ENCODE data around the gene SH3RF1. TPM values are rescaled to one million over a fixed set of nuclear protein-coding genes. Genes with fewer than 3 reads are reported as not detected.

The SH3RF1 gene
- total and polyA plus RNA-seq, 10 of the 15 experiments (the other 5 are each of a cell fraction or from before 2014, with no cell fraction given) = 4.5 to 22.5 (median 10.4) TPM

GRCh38 chr4:169212981-169213380 is 57.8 kb downstream of the SH3RF1 start:
- Histone ChIP-seq H3K4me2 (ENCODE audit: control insufficient read depth, insufficient read depth) (no peak overlapping the region), H3K27me3 (replicated peaks in 1 of 2; ENCODE audit: control insufficient read depth in 2 of 2, insufficient read depth in 2 of 2, low read length in 1 of 2) (no peaks in the 10 kb centered on the region), H4K20me1 (ENCODE audit: control insufficient read depth, insufficient read depth) (no peaks in the 10 kb centered on the region), H2AFZ (ENCODE audit: control insufficient read depth, low read depth, low read length) (no peak overlapping the region), H3K9ac (ENCODE audit: control insufficient read depth, insufficient read depth, low read length) (no peak overlapping the region), H3K4me3 (no peak overlapping the region), H3K9me3 (replicated peaks; ENCODE audit: control insufficient read depth, insufficient read depth, low read length) (peaks cover 24% of the 10 kb centered on the region), H3K27ac (ENCODE audit: control insufficient read depth, insufficient read depth) (no peak overlapping the region), H3K36me3 (ENCODE audit: control insufficient read depth in 2 of 2, insufficient read depth in 2 of 2, low read length in 1 of 2) (0 out of 4 replicates have a peak, but pooled peaks cover 0 to 5% of the 10 kb centered on the region in 2 experiments), H3K4me1 (ENCODE audit: control insufficient read depth, insufficient read depth, low read length) (peaks cover 21% of the 10 kb centered on the region), H3K79me2 (ENCODE audit: control insufficient read depth, insufficient read depth, low read length) (peaks cover 19% of the 10 kb centered on the region)
- ChIA-PET CTCF (interaction anchor here (1.1 kb wide), 1 partner anchor 10 kb away, joined by 5 read pairs; no protein-coding TSS in a partner anchor), SMC1A (ENCODE audit: uncharacterized antibody, unreplicated experiment) (interaction anchor here (0.7 to 2.7 kb wide), 6 partner anchors 10 to 189 kb away, joined by 3 to 11 read pairs (median 4); no protein-coding TSS in a partner anchor), POLR2A (interaction anchor here (0.6 to 1.4 kb wide), 4 partner anchors 9 to 124 kb away, joined by 3 read pairs; no protein-coding TSS in a partner anchor), RAD21 (ENCODE audit: unreplicated experiment) (no interaction called here)
- DNase-seq (ENCODE audit: low read depth, low spot score) (no peak), ATAC-seq (no peak), FAIRE-seq (no peak)
- WGBS (ENCODE audit: insufficient coverage, insufficient replicate concordance, low lambda C conversion rate, missing lambda C conversion rate) = 100% methylated on average over 2 of the region's 2 CpGs
- in situ Hi-C loops (cut with MboI) = no loop called here
- TF ChIP-seq CBX5 (IDR thresholded peaks at IDR 0.05; ENCODE audit: low read depth) = 0 out of 2 replicates have a peak, but pooled peaks have one; percentile 35
- no peak for TF ChIP-seq MAX (IDR thresholded peaks at IDR 0.05; ENCODE audit: low read depth, low read length)
- intact Hi-C loops (cut with micrococcal nuclease; ENCODE audit: unreplicated experiment) = loop anchor here (5.0 kb wide), 1 partner anchor 189 kb away; no protein-coding TSS in a partner anchor
- BruUV-seq (replicated peaks) = no TSS peak

GRCh38 chr4:169210504-169211118 is 60.1 kb downstream of the SH3RF1 start:
- 0 out of 2 replicates have a peak overlapping the region, but pooled peaks have one; percentile 14 for H2AFZ ChIP-seq (ENCODE audit: control insufficient read depth, low read depth, low read length)
- no peak overlapping the region for H3K9ac ChIP-seq (ENCODE audit: control insufficient read depth, insufficient read depth, low read length)
- in situ Hi-C loops (cut with MboI) = no loop called here
- SMC1A ChIA-PET (ENCODE audit: uncharacterized antibody, unreplicated experiment) = interaction anchor here (0.6 to 3.2 kb wide), 23 partner anchors 9 to 275 kb away, joined by 3 to 22 read pairs (median 4); partner anchors contain the start of gene SH3RF1
- FAIRE-seq (peak; percentile 80), ATAC-seq (peak; percentile 96), DNase-seq (ENCODE audit: low read depth, low spot score) (peak; percentile 78)
- peaks cover 16% of the 10 kb centered on the region for H3K4me1 ChIP-seq (ENCODE audit: control insufficient read depth, insufficient read depth, low read length)
- intact Hi-C loops (cut with micrococcal nuclease; ENCODE audit: unreplicated experiment) = loop anchor here (2.0 to 5.0 kb wide), 2 partner anchors 60 to 192 kb away; partner anchors contain the start of gene SH3RF1
- CTCF ChIA-PET = interaction anchor here (1.0 to 1.3 kb wide), 3 partner anchors 21 to 100 kb away, joined by 4 to 6 read pairs (median 4); no protein-coding TSS in a partner anchor
- peak overlapping the region; percentile 29; the same call in 1 of the 2 replicates for H3K4me3 ChIP-seq
- peak overlapping the region; percentile 72 for H3K4me2 ChIP-seq (ENCODE audit: control insufficient read depth, insufficient read depth)
- peak overlapping the region; percentile 72 for H3K27ac ChIP-seq (ENCODE audit: control insufficient read depth, insufficient read depth)
- POLR2A ChIA-PET = interaction anchor here (0.7 to 1.6 kb wide), 8 partner anchors 9 to 230 kb away, joined by 3 to 7 read pairs (median 4); no protein-coding TSS in a partner anchor
- H3K79me2 ChIP-seq (ENCODE audit: control insufficient read depth, insufficient read depth, low read length) = peaks cover 14% of the 10 kb centered on the region
- BruUV-seq (replicated peaks) = no TSS peak
- no peaks in the 10 kb centered on the region for H3K36me3 ChIP-seq (ENCODE audit: control insufficient read depth in 2 of 2, insufficient read depth in 2 of 2, low read length in 1 of 2)
- peaks cover 24% of the 10 kb centered on the region for H3K9me3 ChIP-seq (replicated peaks; ENCODE audit: control insufficient read depth, insufficient read depth, low read length)
- no peaks in the 10 kb centered on the region for H3K27me3 ChIP-seq (replicated peaks in 1 of 2; ENCODE audit: control insufficient read depth in 2 of 2, insufficient read depth in 2 of 2, low read length in 1 of 2)
- 3% methylated on average over 3 of the region's 3 CpGs for WGBS (ENCODE audit: insufficient coverage, insufficient replicate concordance, low lambda C conversion rate, missing lambda C conversion rate)
- H4K20me1 ChIP-seq (ENCODE audit: control insufficient read depth, insufficient read depth) = no peaks in the 10 kb centered on the region
- RAD21 ChIA-PET (ENCODE audit: unreplicated experiment) = interaction anchor here (0.7 to 1.7 kb wide), 19 partner anchors 8 to 275 kb away, joined by 3 to 11 read pairs (median 4); partner anchors contain the start of genes CBR4 and SH3RF1
- TF ChIP-seq MXI1 (IDR thresholded peaks at IDR 0.05; ENCODE audit: low read depth, low read length) (no peak), CREM (IDR thresholded peaks at IDR 0.05; ENCODE audit: low read depth) (no peak), TCF12 (IDR thresholded peaks at IDR 0.05; ENCODE audit: low read depth, low read length) (no peak), NFIC (IDR thresholded peaks at IDR 0.05; ENCODE audit: low read depth, low read length) (peak; percentile 51), RUNX3 (IDR thresholded peaks at IDR 0.05; ENCODE audit: low read length) (peak; percentile 44; the same call in 1 of the 2 replicates), NFYB (IDR thresholded peaks at IDR 0.05; ENCODE audit: insufficient read depth, low read depth, low read length) (peak; percentile 61; the same call in 1 of the 2 replicates)
- TF ChIP-seq, protein P1, sequence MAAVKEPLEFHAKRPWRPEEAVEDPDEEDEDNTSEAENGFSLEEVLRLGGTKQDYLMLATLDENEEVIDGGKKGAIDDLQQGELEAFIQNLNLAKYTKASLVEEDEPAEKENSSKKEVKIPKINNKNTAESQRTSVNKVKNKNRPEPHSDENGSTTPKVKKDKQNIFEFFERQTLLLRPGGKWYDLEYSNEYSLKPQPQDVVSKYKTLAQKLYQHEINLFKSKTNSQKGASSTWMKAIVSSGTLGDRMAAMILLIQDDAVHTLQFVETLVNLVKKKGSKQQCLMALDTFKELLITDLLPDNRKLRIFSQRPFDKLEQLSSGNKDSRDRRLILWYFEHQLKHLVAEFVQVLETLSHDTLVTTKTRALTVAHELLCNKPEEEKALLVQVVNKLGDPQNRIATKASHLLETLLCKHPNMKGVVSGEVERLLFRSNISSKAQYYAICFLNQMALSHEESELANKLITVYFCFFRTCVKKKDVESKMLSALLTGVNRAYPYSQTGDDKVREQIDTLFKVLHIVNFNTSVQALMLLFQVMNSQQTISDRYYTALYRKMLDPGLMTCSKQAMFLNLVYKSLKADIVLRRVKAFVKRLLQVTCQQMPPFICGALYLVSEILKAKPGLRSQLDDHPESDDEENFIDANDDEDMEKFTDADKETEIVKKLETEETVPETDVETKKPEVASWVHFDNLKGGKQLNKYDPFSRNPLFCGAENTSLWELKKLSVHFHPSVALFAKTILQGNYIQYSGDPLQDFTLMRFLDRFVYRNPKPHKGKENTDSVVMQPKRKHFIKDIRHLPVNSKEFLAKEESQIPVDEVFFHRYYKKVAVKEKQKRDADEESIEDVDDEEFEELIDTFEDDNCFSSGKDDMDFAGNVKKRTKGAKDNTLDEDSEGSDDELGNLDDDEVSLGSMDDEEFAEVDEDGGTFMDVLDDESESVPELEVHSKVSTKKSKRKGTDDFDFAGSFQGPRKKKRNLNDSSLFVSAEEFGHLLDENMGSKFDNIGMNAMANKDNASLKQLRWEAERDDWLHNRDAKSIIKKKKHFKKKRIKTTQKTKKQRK (IDR thresholded peaks at IDR 0.05; ENCODE audit: low read depth, low read length) = no peak

Data from GM12878 (cell line).